SK-N-SH (cell line): ENCODE measurements around the gene TIMP2. TPM values are rescaled to one million over a fixed set of nuclear protein-coding genes. Genes with fewer than 3 reads are reported as not detected.

Source experiments
- CTCF ChIA-PET: fragments of 300-600, 350-600 bp; formaldehyde crosslinking; extraction: SDS; loops from one replicate; lab custom pipeline; 2021; lab: Yijun Ruan, JAX
- POLR2A ChIA-PET: fragments of 350-600 bp; sonication (Branson Sonifier 250); formaldehyde crosslinking; extraction: SDS; loops from one replicate; lab custom pipeline; 2020; ENCODE audit warnings: antibody characterized with exemption, inconsistent platforms; lab: Yijun Ruan, JAX
- DNase-seq: peaks from one replicate; pipeline ENCODE4 v3.0.0; 2012
- H2AFZ ChIP-seq: fragments of 200-600 bp; sonication (generic); 2 replicates; pipeline ENCODE4 v1.8.1; 2016; ENCODE audit warnings: antibody characterized with exemption, mild to moderate bottlenecking, low read depth
- H3F3A ChIP-seq: fragments of 200-600 bp; sonication (generic); replicated peaks from 2 replicates; pipeline ENCODE3; 2016; ENCODE audit warnings: antibody characterized with exemption, mild to moderate bottlenecking; ENCODE audit not compliant: insufficient read depth
- H3K27ac ChIP-seq, 2 experiments: fragments of 200-500 bp in 1 of 2; fragments of 200-600 bp in 1 of 2; sonication (Bioruptor generic) in 1 of 2; sonication (generic), shearing (Covaris generic) in 1 of 2; 2 replicates each; pipeline versions ENCODE4 v1.5.1 to v1.6.1; 2014 to 2016; ENCODE audit warnings: low read depth in 2 of 2, inconsistent platforms in 1 of 2, low read length in 1 of 2, mild to moderate bottlenecking in 1 of 2, mixed read lengths in 1 of 2
- H3K27me3 ChIP-seq: fragments of 200-600 bp; sonication (generic), shearing (Covaris generic); 2 replicates; pipeline ENCODE4 v1.6.1; 2016; ENCODE audit warnings: mixed run types; ENCODE audit not compliant: insufficient read depth
- H3K36me3 ChIP-seq, 2 experiments: fragments of 200-500 bp in 1 of 2; fragments of 200-600 bp in 1 of 2; sonication (Bioruptor generic) in 1 of 2; sonication (generic) in 1 of 2; replicated peaks in 1 of 2; 2 replicates each; pipeline versions ENCODE3 to v1.5.1; 2014 to 2016; ENCODE audit warnings: low read length in 1 of 2, mild to moderate bottlenecking in 1 of 2; ENCODE audit not compliant: insufficient read depth in 2 of 2, control insufficient read depth in 1 of 2
- H3K4me1 ChIP-seq, 2 experiments: fragments of 200-500 bp in 1 of 2; fragments of 200-600 bp in 1 of 2; sonication (Bioruptor generic) in 1 of 2; sonication (generic), shearing (Covaris generic) in 1 of 2; 2 replicates each; pipeline versions ENCODE4 v1.5.1 to v1.6.1; 2014 to 2016; ENCODE audit warnings: low read depth in 1 of 2, low read length in 1 of 2, mixed run types in 1 of 2; ENCODE audit not compliant: insufficient read depth in 2 of 2, control insufficient read depth in 1 of 2
- H3K4me2 ChIP-seq: fragments of 200-600 bp; sonication (generic), shearing (Covaris generic); 2 replicates; pipeline ENCODE4 v1.6.1; 2017; ENCODE audit warnings: mixed run types
- H3K4me3 ChIP-seq, 2 experiments: fragments of 200-500 bp in 1 of 2; fragments of 200-600 bp in 1 of 2; sonication (Bioruptor generic) in 1 of 2; sonication (generic), shearing (Covaris generic) in 1 of 2; 2 replicates each; pipeline versions ENCODE4 v1.5.1 to v1.8.1; 2014 to 2016; ENCODE audit warnings: low read depth in 2 of 2, inconsistent platforms in 1 of 2, low read length in 1 of 2, mild to moderate bottlenecking in 1 of 2, mixed read lengths in 1 of 2, moderate library complexity in 1 of 2
- H3K79me2 ChIP-seq: fragments of 200-600 bp; sonication (generic); 2 replicates; pipeline ENCODE4 v1.8.1; 2017; ENCODE audit warnings: mild to moderate bottlenecking; ENCODE audit not compliant: insufficient read depth
- H3K9ac ChIP-seq: fragments of 200-600 bp; sonication (generic); 2 replicates; pipeline ENCODE4 v1.6.1; 2017; ENCODE audit warnings: mixed run types
- H3K9me2 ChIP-seq: fragments of 200-600 bp; sonication (generic); 2 replicates; pipeline ENCODE4 v1.6.1; 2017; ENCODE audit warnings: mixed run types
- H3K9me3 ChIP-seq: fragments of 200-600 bp; sonication (generic); 2 replicates; pipeline ENCODE4 v1.6.1; 2017; ENCODE audit warnings: mixed run types, mild to moderate bottlenecking, moderate library complexity
- H4K20me1 ChIP-seq: fragments of 200-600 bp; sonication (generic); 2 replicates; pipeline ENCODE4 v1.6.1; 2017; ENCODE audit warnings: mild to moderate bottlenecking, mixed run types; ENCODE audit not compliant: insufficient read depth
- CHD2 ChIP-seq: fragments of 150-350 bp; IDR thresholded peaks from 2 replicates; pipeline ENCODE4 v1.6.1; 2018; ENCODE audit warnings: low read length; ENCODE audit not compliant: partially characterized antibody
- ELF1 ChIP-seq: IDR thresholded peaks from 2 replicates; pipeline ENCODE4 v1.4.0; 2012
- EP300 ChIP-seq, 2 experiments: IDR thresholded peaks; 2 replicates each; pipeline versions ENCODE4 v1.4.0 to v1.6.1; 2012; ENCODE audit warnings: borderline replicate concordance in 1 of 2, low read depth in 1 of 2, low read length in 1 of 2
- FOSL2 ChIP-seq: IDR thresholded peaks from 2 replicates; pipeline ENCODE4 v1.4.0; 2012; ENCODE audit warnings: low read depth, mild to moderate bottlenecking, moderate library complexity, borderline replicate concordance
- FOXJ3 ChIP-seq: sonication (generic); formaldehyde crosslinking; IDR thresholded peaks from 2 replicates; pipeline ENCODE4 v1.5.1; 2020; ENCODE audit warnings: mild to moderate bottlenecking, missing genetic modification reagents
- GATA2 ChIP-seq: sonication (generic); formaldehyde crosslinking; IDR thresholded peaks from 2 replicates; pipeline ENCODE4 v1.5.0; 2020; ENCODE audit warnings: mild to moderate bottlenecking, missing genetic modification reagents
- NRF1 ChIP-seq: IDR thresholded peaks from 2 replicates; pipeline ENCODE4 v1.6.1; 2012; ENCODE audit warnings: low read depth, mild to moderate bottlenecking, low read length
- RCOR1 ChIP-seq: fragments of 150-350 bp; IDR thresholded peaks from 2 replicates; pipeline ENCODE4 v1.6.1; 2017; ENCODE audit warnings: antibody characterized with exemption, low read length
- RFX5 ChIP-seq: IDR thresholded peaks from 2 replicates; pipeline ENCODE4 v1.6.1; 2012; ENCODE audit warnings: mild to moderate bottlenecking, improper control_type of control experiment, low read length
- SIN3A ChIP-seq: IDR thresholded peaks from 2 replicates; pipeline ENCODE4 v1.6.1; 2012; ENCODE audit warnings: low read depth, mild to moderate bottlenecking, low read length, moderate library complexity, borderline replicate concordance
- TCF12 ChIP-seq: IDR thresholded peaks from 2 replicates; pipeline ENCODE4 v1.4.0; 2012
- WGBS: methylation state at CpG from one replicate; pipeline ENCODE4 v1.1.6; 2017; ENCODE audit warnings: low lambda C conversion rate; 5-methylcytosine and 5-hydroxymethylcytosine counted together
- polyA plus RNA-seq, 3 experiments: library from polyadenylated mRNA; depleted of rRNA; stranded (reverse); fragments of >200 nt; gene quantifications; 2 replicates each; pipeline ENCODE4 v1.2.3, GENCODE V29; 2012
- TF ChIP-seq, protein P1 (sequence below): IDR thresholded peaks from 2 replicates; pipeline ENCODE4 v1.4.0; 2012; ENCODE audit warnings: low read depth, borderline replicate concordance
- TF ChIP-seq, protein P2 (sequence below): fragments of 150-350 bp; IDR thresholded peaks from 2 replicates; pipeline ENCODE4 v1.6.1; 2016; ENCODE audit warnings: mild to moderate bottlenecking, low read depth, low read length

The TIMP2 gene
- polyA plus RNA-seq, 1 of the 3 experiments (the other 2 are of a cell fraction) = 441 TPM

GRCh38 chr17:78832541-78832810 lies 92.7 kb downstream of the TIMP2 start:
- Histone ChIP-seq H3K4me1 (peaks cover under 1 to 10% of the 10 kb centered on the region in 2 experiments; a peak in 2 of 4 replicates), H3K4me3 (no peak overlapping the region), H4K20me1 (peaks cover 36% of the 10 kb centered on the region), H3K9ac (no peak overlapping the region), H3K4me2 (no peak overlapping the region), H3K79me2 (peaks cover 94% of the 10 kb centered on the region), H3F3A (peaks cover 7% of the 10 kb centered on the region), H3K27me3 (no peaks in the 10 kb centered on the region), H3K9me2 (no peaks in the 10 kb centered on the region), H3K36me3 (peaks cover 74 to 86% of the 10 kb centered on the region in 2 experiments), H3K27ac (no peak overlapping the region), H2AFZ (no peak overlapping the region), H3K9me3 (no peaks in the 10 kb centered on the region)
- ChIA-PET POLR2A (no interaction called here), CTCF (interaction anchor here (1.7 to 2.5 kb wide), 3 partner anchors 9 to 335 kb away, joined by 6 to 8 read pairs (median 6); no protein-coding TSS in a partner anchor)
- 100% methylated on average over 2 of the region's 2 CpGs for WGBS
- TF ChIP-seq ELF1 = no peak
- TF ChIP-seq EP300 (IDR thresholded peaks at IDR 0.05; ENCODE audit: borderline replicate concordance in 1 of 2, low read depth in 1 of 2, low read length in 1 of 2) = no peak
- TF ChIP-seq FOXJ3 (CRISPR knock-in tag) = no peak
- TF ChIP-seq NRF1 = no peak
- DNase-seq = no peak

DNA sequence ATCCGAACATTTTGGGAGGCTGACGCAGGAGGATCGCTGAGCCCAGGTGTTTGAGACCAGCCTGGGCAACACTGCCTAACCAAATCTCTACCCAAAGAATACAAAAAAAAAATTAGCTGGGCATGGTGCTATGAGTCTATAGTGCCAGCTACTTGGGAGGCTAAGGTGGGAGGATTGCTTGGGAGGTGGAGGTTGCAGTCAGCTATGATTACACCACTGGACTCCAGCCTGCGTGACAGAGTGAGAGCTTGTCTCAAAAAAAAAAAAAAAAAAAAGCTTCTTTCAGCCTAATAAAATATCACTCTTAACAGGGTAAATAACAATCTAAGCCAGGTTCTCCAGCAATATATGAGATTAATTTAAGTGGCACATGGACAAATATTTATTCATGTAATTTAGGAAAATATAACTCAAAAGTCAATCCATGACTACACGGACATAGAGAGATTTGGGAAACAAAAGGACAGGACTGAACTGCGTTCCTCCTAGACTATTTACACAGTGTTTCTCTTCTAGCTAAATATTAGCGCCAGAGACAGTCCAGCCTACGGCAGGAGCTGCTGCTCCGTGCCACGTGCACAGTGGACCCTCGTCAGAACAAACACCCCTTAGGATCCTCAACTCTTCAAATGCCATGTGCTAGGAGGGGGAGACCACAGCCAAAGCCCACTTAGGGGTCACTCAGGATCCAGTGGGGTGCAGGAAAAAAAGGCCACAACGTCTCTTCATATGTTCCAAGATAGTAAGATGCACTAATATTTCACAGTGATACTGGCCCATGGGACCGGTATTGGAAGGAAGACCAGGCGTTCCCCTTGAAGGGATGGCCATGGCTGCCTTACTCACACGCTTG lies 93.3 kb downstream of the TIMP2 start:
- H3K4me2 ChIP-seq = no peak overlapping the region
- H3K9ac ChIP-seq = no peak overlapping the region
- H2AFZ ChIP-seq = no peak overlapping the region
- no peaks in the 10 kb centered on the region for H3K27me3 ChIP-seq
- no peak for DNase-seq
- H3K4me1 ChIP-seq = peaks cover 0 to 10% of the 10 kb centered on the region in 2 experiments; a peak in 1 of 4 replicates
- H3K36me3 ChIP-seq = peaks cover 73 to 82% of the 10 kb centered on the region in 2 experiments
- H3K9me2 ChIP-seq = no peaks in the 10 kb centered on the region
- H3K9me3 ChIP-seq = no peaks in the 10 kb centered on the region
- H4K20me1 ChIP-seq = peaks cover 31% of the 10 kb centered on the region
- ChIA-PET POLR2A (no interaction called here), CTCF (interaction anchor here (1.7 to 2.5 kb wide), 3 partner anchors 9 to 335 kb away, joined by 6 to 8 read pairs (median 6); no protein-coding TSS in a partner anchor)
- H3K4me3 ChIP-seq = no peak overlapping the region
- TF ChIP-seq RFX5 = no peak
- no peak overlapping the region for H3K27ac ChIP-seq
- H3F3A ChIP-seq = peaks cover 7% of the 10 kb centered on the region
- peaks cover 89% of the 10 kb centered on the region for H3K79me2 ChIP-seq
- 96% methylated on average over 15 of the region's 15 CpGs for WGBS

- H3K36me3 ChIP-seq = peaks cover 70 to 74% of the 10 kb centered on the region in 2 experiments
Observed at GRCh38 chr17:78829477-78829876, 95.7 kb downstream of the TIMP2 start.

More at GRCh38 chr17:78829477-78829876, 95.7 kb downstream of the TIMP2 start:
- Histone ChIP-seq H4K20me1 (peaks cover 31% of the 10 kb centered on the region), H3K27me3 (no peaks in the 10 kb centered on the region), H3K27ac (no peak overlapping the region), H3F3A (peaks cover 9% of the 10 kb centered on the region), H3K4me3 (no peak overlapping the region), H3K79me2 (peaks cover 81% of the 10 kb centered on the region), H3K4me2 (no peak overlapping the region), H3K9me3 (no peaks in the 10 kb centered on the region), H3K9me2 (no peaks in the 10 kb centered on the region), H3K4me1 (no peaks in the 10 kb centered on the region), H3K9ac (no peak overlapping the region), H2AFZ (no peak overlapping the region)
- ChIA-PET CTCF (interaction anchor here (1.3 to 2.1 kb wide), 2 partner anchors 30 to 37 kb away, joined by 3 to 4 read pairs; no protein-coding TSS in a partner anchor), POLR2A (no interaction called here)
- TF ChIP-seq, protein P1, sequence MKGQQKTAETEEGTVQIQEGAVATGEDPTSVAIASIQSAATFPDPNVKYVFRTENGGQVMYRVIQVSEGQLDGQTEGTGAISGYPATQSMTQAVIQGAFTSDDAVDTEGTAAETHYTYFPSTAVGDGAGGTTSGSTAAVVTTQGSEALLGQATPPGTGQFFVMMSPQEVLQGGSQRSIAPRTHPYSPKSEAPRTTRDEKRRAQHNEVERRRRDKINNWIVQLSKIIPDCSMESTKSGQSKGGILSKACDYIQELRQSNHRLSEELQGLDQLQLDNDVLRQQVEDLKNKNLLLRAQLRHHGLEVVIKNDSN = no peak
- TF ChIP-seq TCF12 (no peak), FOSL2 (no peak), SIN3A (no peak), CHD2 (no peak), RCOR1 (no peak), GATA2 (CRISPR knock-in tag) (no peak)
- TF ChIP-seq, protein P2, sequence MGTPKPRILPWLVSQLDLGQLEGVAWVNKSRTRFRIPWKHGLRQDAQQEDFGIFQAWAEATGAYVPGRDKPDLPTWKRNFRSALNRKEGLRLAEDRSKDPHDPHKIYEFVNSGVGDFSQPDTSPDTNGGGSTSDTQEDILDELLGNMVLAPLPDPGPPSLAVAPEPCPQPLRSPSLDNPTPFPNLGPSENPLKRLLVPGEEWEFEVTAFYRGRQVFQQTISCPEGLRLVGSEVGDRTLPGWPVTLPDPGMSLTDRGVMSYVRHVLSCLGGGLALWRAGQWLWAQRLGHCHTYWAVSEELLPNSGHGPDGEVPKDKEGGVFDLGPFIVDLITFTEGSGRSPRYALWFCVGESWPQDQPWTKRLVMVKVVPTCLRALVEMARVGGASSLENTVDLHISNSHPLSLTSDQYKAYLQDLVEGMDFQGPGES = no peak
- DNase-seq = no peak
- 98% methylated on average over 6 of the region's 6 CpGs for WGBS
